GM12874 (cell line): ENCODE data around the gene PTPRM.

Experiments used
- TF ChIP-seq, protein P1 (sequence below): IDR thresholded peaks from 2 replicates; pipeline ENCODE4 v1.5.1; 2011; ENCODE audit warnings: low read depth, mild to moderate bottlenecking, control low read depth, low read length, moderate library complexity; ENCODE audit not compliant: insufficient read depth

Gene PTPRM

DNA sequence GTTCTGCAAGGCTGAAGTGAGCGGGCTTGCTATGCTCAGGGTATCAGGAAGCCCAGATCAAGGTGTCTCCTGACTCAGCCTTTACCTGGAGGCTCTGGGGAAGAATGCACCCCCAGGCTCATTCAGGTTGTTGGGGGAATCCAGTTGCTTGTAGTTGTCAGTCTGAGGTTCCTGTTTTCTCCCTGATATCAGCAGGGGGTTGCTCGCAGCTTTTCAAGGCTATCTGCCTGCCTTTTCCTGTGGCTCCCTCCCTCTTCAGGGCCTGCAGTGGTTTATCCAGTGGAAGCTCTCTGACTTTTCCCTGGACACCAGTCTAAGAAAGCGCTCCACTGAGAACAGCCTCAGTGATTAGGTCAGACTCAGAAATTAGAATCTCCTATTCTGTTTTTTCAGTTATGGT, 116.6 kb downstream of the PTPRM start:
- TF ChIP-seq, protein P1, sequence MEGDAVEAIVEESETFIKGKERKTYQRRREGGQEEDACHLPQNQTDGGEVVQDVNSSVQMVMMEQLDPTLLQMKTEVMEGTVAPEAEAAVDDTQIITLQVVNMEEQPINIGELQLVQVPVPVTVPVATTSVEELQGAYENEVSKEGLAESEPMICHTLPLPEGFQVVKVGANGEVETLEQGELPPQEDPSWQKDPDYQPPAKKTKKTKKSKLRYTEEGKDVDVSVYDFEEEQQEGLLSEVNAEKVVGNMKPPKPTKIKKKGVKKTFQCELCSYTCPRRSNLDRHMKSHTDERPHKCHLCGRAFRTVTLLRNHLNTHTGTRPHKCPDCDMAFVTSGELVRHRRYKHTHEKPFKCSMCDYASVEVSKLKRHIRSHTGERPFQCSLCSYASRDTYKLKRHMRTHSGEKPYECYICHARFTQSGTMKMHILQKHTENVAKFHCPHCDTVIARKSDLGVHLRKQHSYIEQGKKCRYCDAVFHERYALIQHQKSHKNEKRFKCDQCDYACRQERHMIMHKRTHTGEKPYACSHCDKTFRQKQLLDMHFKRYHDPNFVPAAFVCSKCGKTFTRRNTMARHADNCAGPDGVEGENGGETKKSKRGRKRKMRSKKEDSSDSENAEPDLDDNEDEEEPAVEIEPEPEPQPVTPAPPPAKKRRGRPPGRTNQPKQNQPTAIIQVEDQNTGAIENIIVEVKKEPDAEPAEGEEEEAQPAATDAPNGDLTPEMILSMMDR: no peak

DNA sequence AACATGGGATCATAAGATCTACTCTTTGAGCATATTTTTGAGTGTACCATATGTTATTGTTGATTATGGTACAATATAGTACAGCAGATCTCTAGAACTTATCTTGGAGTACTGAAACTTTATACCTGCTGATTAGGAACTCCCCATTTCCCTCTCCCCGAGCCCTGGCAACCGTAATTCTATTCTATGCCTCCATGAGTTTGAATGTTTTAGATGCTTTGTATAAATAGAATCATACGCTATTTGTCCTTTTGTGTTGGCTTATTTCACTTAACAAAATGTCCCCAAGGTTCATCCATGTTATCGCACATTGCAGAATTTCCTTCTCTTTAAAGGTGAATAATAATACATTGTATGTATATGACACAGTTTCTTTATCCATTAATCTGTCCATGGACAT, 117.2 kb downstream of the PTPRM start:
- TF ChIP-seq, protein P1: no peak

DNA sequence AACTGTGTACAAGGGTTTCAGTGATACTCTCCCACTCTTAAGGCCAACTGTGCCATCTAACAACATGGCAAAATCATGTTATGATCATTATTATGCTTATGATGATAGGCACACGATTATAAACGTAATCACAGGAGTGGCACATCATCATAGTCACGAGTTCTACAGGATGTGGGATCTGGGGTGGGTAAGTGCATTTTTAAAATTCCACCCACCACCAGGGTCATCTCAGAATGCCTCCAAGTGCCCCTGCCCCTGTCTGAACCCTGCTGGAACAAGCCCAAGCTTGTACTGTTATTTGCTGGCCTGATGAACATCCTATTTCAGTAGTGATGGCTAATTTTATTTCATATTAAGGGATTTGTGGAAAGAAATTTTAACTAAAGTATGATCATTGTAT, 117.8 kb downstream of the PTPRM start:
- TF ChIP-seq, protein P1: no peak

DNA sequence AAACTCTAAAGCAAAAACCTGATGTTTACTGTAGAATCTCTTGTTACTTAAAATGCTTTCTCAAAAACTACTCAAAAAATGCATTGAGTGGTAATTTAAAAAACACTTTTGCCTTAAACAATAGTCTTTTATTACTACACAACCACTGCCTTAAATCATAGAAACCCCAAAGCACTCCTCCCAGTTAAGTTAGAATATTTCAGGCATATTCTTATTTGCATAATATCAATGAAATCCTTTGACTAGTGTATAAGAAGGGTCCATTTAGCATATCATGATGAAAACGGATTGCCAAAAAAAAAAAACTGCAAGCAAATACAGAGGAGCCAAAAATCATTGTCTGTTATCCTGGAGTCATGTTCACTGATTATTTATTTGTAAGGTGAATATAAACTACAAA, 119.2 kb downstream of the PTPRM start:
- TF ChIP-seq, protein P1: no peak

DNA sequence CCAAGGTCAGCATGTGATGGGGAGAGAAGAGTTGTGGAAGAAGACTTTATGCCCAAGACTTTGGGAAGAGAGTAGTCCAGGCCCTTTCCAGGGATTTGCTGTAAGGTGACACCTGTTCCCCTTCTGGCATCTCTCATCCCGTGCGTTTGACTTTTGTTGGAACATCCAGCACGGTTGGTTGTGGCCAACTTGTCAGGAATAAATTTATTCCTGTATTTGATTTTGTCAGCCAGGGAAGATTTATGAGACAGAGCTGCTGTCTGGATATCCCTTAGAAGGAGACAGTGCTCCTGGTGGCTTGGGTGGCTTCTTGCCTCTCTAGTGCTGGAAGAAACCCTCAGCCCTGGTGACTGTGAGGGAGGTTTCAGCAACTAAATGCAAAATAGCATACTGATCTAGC, 121.5 kb downstream of the PTPRM start:
- TF ChIP-seq, protein P1: no peak

DNA sequence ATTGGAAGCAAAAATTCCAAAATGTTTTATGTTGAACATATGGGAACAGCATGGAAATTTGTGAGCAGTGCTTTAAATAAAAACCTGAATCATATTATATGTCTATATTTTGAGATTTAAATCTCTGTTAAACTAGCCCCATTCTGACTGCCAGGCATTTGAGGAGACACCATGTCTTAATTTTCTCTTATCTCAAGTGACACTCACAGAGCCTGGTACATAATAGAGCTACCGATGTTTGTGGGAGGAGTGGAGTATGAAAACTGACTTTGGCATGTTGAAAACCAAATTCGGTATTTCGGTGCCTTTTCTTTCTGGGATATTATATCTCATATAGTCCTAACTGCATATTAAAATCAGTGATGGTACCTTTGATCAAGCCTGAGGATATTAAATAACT, 124.1 kb downstream of the PTPRM start:
- TF ChIP-seq, protein P1: no peak

DNA sequence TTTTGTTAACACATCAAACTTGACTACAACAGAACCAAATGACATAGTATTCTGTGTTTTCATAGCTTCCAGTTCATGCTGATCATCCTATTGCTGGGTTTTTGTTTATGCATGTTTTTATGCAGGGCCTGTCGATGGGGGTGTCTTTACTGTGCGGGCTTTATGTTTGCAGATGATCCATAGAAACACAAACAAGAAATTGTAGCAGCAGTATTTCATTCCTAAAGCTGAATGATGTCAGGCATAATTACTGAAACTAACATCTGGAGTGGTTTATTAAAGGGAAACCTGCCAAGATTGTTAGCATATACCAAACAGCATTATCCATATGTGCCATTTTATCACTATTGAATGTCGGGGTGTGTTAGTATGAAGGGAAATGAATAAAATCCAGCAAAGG, 129.7 kb downstream of the PTPRM start:
- TF ChIP-seq, protein P1: no peak

DNA sequence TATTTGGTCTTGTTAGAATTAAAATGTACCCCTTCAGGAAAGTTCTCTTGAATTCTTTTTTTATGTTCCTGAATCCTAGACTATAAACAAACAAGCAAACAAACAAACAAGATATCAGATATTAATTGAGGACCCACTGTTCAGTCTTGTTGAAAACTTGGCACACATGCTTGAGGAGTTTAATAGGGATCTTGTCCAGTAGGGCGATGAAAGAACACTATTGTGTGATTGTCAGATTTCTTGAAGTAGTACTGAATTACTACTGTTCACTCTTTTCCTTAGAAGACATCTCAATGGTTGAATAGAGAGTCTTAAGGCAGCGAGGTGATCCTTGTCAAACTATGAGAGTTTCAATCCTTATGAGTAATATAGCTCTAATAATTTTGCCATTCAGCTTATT, 130.2 kb downstream of the PTPRM start:
- TF ChIP-seq, protein P1: no peak
